ENCODE data around the gene ZNF862. TPM values are rescaled to one million over a fixed set of nuclear protein-coding genes. Genes with fewer than 3 reads are reported as not detected.

The ZNF862 gene
- total and polyA plus RNA-seq, 2 of the 8 experiments (the other 6 are each of a cell fraction or from before 2014, with no cell fraction given), result 1.8 to 3.9 TPM

GRCh38 chr7:149883452-149883861, 45.3 kb downstream of the ZNF862 start (continued):
- peak; percentile 42; the same call in 1 of the 2 replicates for TF ChIP-seq EGR1 (IDR thresholded peaks at IDR 0.05; ENCODE audit: borderline replicate concordance, low read depth, low read length)
- no peak for TF ChIP-seq USF2 (IDR thresholded peaks at IDR 0.05; ENCODE audit: low read length)
